Loucy (cell line): ENCODE measurements around the gene COL5A3.

Experiments
- CTCF ChIP-seq: fragments of 200-600 bp; sonication (generic); conservative IDR thresholded peaks from 2 replicates; pipeline ENCODE4 v1.5.1; 2014; ENCODE audit warnings: mild to moderate bottlenecking, antibody characterized with exemption, low read length
- EZH2phosphoT487 ChIP-seq: fragments of 200-600 bp; IDR thresholded peaks from 2 replicates; pipeline ENCODE4 v1.6.1; 2018; ENCODE audit warnings: antibody characterized with exemption, mild to moderate bottlenecking, moderate library complexity, borderline replicate concordance

GRCh38 chr19:10005632-10006334, 4.5 kb downstream of the COL5A3 start:
- TF ChIP-seq CTCF (no peak), EZH2phosphoT487 (no peak)
